Measurements from ENCODE around the gene HIBCH. TPM values are rescaled to one million over a fixed set of nuclear protein-coding genes. Genes with fewer than 3 reads are reported as not detected.

HIBCH gene
- total RNA-seq, 3 donors from 2014 or later (not counting 1 experiment from before 2014, with no cell fraction given): 19.3 to 31.4 (median 21.6) TPM

- DNase-seq: no peak
- Mint-ChIP-seq H3K27me3 (ENCODE audit: low read depth in 2 of 2) (no peaks in the 10 kb centered on the region), H3K4me1 (peaks cover 22 to 32% of the 10 kb centered on the region in 2 donors), H3K36me3 (no peaks in the 10 kb centered on the region), H3K4me3 (no peak overlapping the region), H3K27ac (peak overlapping the region; percentile 76 to 79), H3K9me3 (no peaks in the 10 kb centered on the region)
- peaks cover 2% of the 10 kb centered on the region for H3K36me3 ChIP-seq (ENCODE audit: control insufficient read depth, insufficient read depth, low read length)
- ATAC-seq: peak; percentile 62 to 72 (median 66)
- intact Hi-C loops (cut with micrococcal nuclease): no loop called here
- no peak overlapping the region for H3K4me3 ChIP-seq (ENCODE audit: low read length)
- WGBS (ENCODE audit: insufficient coverage): 85% methylated on average over 8 of the region's 8 CpGs
- H3K27ac ChIP-seq (ENCODE audit: low read length): no peak overlapping the region
- no peaks in the 10 kb centered on the region for H3K27me3 ChIP-seq (ENCODE audit: control insufficient read depth, insufficient read depth, low read length)
- H3K4me1 ChIP-seq (ENCODE audit: control insufficient read depth, insufficient read depth, low read length): peaks cover 5% of the 10 kb centered on the region
- no peak for TF ChIP-seq CTCF (IDR thresholded peaks at IDR 0.05)
- H3K9me3 ChIP-seq (ENCODE audit: control insufficient read depth, insufficient read depth, low read length): no peaks in the 10 kb centered on the region
These were observed 33.3 kb upstream of the HIBCH start for GRCh38 chr2:190352668-190353536.

GRCh38 chr2:190351955-190352354 is 32.3 kb upstream of the HIBCH start:
- Mint-ChIP-seq H3K9me3 (no peaks in the 10 kb centered on the region), H3K27ac (peak overlapping the region in 1 of 2 donors; percentile 11), H3K36me3 (no peaks in the 10 kb centered on the region), H3K27me3 (ENCODE audit: low read depth in 2 of 2) (no peaks in the 10 kb centered on the region), H3K4me1 (peaks cover 22 to 32% of the 10 kb centered on the region in 2 donors), H3K4me3 (no peak overlapping the region)
- H3K4me1 ChIP-seq (ENCODE audit: control insufficient read depth, insufficient read depth, low read length): peaks cover 5% of the 10 kb centered on the region
- TF ChIP-seq CTCF (IDR thresholded peaks at IDR 0.05): no peak
- WGBS (ENCODE audit: insufficient coverage): 90% methylated on average over 3 of the region's 3 CpGs
- H3K27me3 ChIP-seq (ENCODE audit: control insufficient read depth, insufficient read depth, low read length): no peaks in the 10 kb centered on the region
- H3K27ac ChIP-seq (ENCODE audit: low read length): no peak overlapping the region
- ATAC-seq: no peak
- peaks cover 2% of the 10 kb centered on the region for H3K36me3 ChIP-seq (ENCODE audit: control insufficient read depth, insufficient read depth, low read length)
- intact Hi-C loops (cut with micrococcal nuclease): no loop called here
- DNase-seq: no peak
- H3K9me3 ChIP-seq (ENCODE audit: control insufficient read depth, insufficient read depth, low read length): no peaks in the 10 kb centered on the region
- H3K4me3 ChIP-seq (ENCODE audit: low read length): no peak overlapping the region

GRCh38 chr2:190350371-190350770 is 30.7 kb upstream of the HIBCH start:
- no peak overlapping the region for H3K27ac Mint-ChIP-seq
- Histone ChIP-seq H3K4me1 (ENCODE audit: control insufficient read depth, insufficient read depth, low read length) (peaks cover 5% of the 10 kb centered on the region), H3K4me3 (ENCODE audit: low read length) (no peak overlapping the region), H3K27ac (ENCODE audit: low read length) (no peak overlapping the region), H3K9me3 (ENCODE audit: control insufficient read depth, insufficient read depth, low read length) (no peaks in the 10 kb centered on the region), H3K27me3 (ENCODE audit: control insufficient read depth, insufficient read depth, low read length) (no peaks in the 10 kb centered on the region), H3K36me3 (ENCODE audit: control insufficient read depth, insufficient read depth, low read length) (peaks cover 2% of the 10 kb centered on the region)
- intact Hi-C loops (cut with micrococcal nuclease): no loop called here
- DNase-seq (no peak), ATAC-seq (peak in 1 of 3 donors; percentile 35)
- H3K4me1 Mint-ChIP-seq: peaks cover 18 to 27% of the 10 kb centered on the region in 2 donors
- no peaks in the 10 kb centered on the region for H3K9me3 Mint-ChIP-seq
- H3K36me3 Mint-ChIP-seq: no peaks in the 10 kb centered on the region
- TF ChIP-seq CTCF (IDR thresholded peaks at IDR 0.05): no peak
- no peak overlapping the region for H3K4me3 Mint-ChIP-seq
- H3K27me3 Mint-ChIP-seq (ENCODE audit: low read depth in 2 of 2): no peaks in the 10 kb centered on the region
